Glutamatergic neuron (in vitro differentiated cells): ENCODE data around the gene MMP13. TPM values are rescaled to one million over a fixed set of nuclear protein-coding genes. Genes with fewer than 3 reads are reported as not detected.

ENCODE experiments used
- DNase-seq: peaks from one replicate; pipeline ENCODE4 v3.0.0; 2022
- H3K27ac Mint-ChIP-seq: one replicate; pipeline ENCODE4 v1.8.0; 2020; ENCODE audit warnings: mild to moderate bottlenecking, mixed read lengths, inconsistent platforms; ENCODE audit not compliant: unreplicated experiment
- H3K27me3 Mint-ChIP-seq: one replicate; pipeline ENCODE4 v1.8.0; 2020; ENCODE audit warnings: mild to moderate bottlenecking, moderate library complexity, mixed read lengths, inconsistent platforms; ENCODE audit not compliant: unreplicated experiment
- H3K36me3 Mint-ChIP-seq: one replicate; pipeline ENCODE4 v1.8.0; 2020; ENCODE audit warnings: mild to moderate bottlenecking, mixed read lengths, inconsistent platforms; ENCODE audit not compliant: unreplicated experiment
- H3K4me1 Mint-ChIP-seq: one replicate; pipeline ENCODE4 v1.8.0; 2020; ENCODE audit warnings: mild to moderate bottlenecking, low read depth, mixed read lengths, inconsistent platforms; ENCODE audit not compliant: unreplicated experiment
- H3K4me3 Mint-ChIP-seq: one replicate; pipeline ENCODE4 v1.8.0; 2020; ENCODE audit warnings: mild to moderate bottlenecking, mixed read lengths, inconsistent platforms; ENCODE audit not compliant: unreplicated experiment
- H3K9me3 Mint-ChIP-seq: one replicate; pipeline ENCODE4 v1.8.0; 2020; ENCODE audit warnings: mild to moderate bottlenecking, moderate library complexity, mixed read lengths, inconsistent platforms; ENCODE audit not compliant: unreplicated experiment
- total RNA-seq: library from RNA; stranded (reverse); fragmentation: NEBNext Ultra II Directional; extraction: Animal tissue kit (Norgen Biotek cat#: 25700); gene quantifications from one replicate; pipeline ENCODE4 v1.2.1, GENCODE V29; 2021; ENCODE audit not compliant: unreplicated experiment
- TF ChIP-seq, protein P1 (sequence below): fragments of 200-600 bp; sonication (generic); IDR thresholded peaks from one replicate; pipeline ENCODE4 v1.5.0; 2021; ENCODE audit not compliant: partially characterized antibody, unreplicated experiment

The MMP13 gene
- total RNA-seq, 1 donor from 2014 or later: not detected

DNA sequence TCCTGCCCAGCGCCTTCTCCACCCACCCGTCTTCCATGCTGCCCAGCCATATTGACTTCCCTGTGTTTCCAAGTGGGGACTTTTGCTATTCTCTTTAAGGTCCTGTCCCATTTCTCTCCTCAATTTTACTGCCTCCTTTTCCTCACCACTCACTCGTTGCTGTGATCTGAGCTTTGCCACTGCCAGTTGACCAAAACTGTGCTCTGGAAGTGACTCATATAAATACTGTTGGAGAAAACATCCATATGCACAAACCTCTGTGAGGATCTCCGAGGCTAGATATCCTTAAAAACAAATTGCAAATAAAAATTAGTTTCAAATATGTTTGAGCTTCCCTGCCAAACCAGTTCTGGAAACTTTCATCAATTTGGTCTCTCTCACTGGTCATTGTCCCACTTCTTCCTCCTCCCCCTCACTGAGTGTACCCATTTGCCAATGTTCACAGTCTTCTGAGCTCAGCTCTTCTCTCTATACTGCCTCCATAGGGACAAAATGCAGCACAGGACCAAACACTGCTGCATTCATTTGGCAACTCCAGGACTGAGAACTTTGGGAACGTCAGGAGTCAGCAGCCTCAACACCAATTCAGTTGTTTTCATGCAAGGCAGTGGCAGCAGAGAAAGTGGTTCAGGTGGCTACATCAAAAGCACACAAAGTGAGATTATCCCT, 34.0 kb upstream of the MMP13 start:
- peaks cover 2% of the 10 kb centered on the region for H3K27me3 Mint-ChIP-seq
- no peaks in the 10 kb centered on the region for H3K9me3 Mint-ChIP-seq
- H3K4me3 Mint-ChIP-seq: no peak overlapping the region
- no peak for DNase-seq
- no peaks in the 10 kb centered on the region for H3K36me3 Mint-ChIP-seq
- TF ChIP-seq, protein P1, sequence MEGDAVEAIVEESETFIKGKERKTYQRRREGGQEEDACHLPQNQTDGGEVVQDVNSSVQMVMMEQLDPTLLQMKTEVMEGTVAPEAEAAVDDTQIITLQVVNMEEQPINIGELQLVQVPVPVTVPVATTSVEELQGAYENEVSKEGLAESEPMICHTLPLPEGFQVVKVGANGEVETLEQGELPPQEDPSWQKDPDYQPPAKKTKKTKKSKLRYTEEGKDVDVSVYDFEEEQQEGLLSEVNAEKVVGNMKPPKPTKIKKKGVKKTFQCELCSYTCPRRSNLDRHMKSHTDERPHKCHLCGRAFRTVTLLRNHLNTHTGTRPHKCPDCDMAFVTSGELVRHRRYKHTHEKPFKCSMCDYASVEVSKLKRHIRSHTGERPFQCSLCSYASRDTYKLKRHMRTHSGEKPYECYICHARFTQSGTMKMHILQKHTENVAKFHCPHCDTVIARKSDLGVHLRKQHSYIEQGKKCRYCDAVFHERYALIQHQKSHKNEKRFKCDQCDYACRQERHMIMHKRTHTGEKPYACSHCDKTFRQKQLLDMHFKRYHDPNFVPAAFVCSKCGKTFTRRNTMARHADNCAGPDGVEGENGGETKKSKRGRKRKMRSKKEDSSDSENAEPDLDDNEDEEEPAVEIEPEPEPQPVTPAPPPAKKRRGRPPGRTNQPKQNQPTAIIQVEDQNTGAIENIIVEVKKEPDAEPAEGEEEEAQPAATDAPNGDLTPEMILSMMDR: no peak
- H3K27ac Mint-ChIP-seq: no peak overlapping the region
- H3K4me1 Mint-ChIP-seq: no peaks in the 10 kb centered on the region

DNA sequence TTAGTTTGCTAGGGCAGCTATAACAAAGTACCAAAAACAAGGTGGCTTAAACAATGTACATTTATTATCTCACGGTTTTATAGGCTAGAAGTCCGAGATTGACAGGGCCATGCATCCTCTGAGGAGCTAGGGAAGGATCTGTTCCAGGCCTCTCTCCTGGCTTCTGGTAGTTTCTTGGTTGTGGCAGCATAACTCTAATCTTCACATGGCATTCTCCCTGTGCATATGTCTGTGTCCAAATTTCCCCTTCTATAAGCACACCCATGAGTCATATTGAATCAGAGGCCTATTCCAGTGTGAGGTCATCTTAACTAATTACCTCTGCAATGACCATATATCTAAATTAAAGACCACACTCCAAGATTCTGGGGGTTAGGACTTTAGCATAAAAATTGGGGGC, 31.3 kb upstream of the MMP13 start:
- Mint-ChIP-seq H3K27me3 (peaks cover 2% of the 10 kb centered on the region), H3K36me3 (no peaks in the 10 kb centered on the region), H3K9me3 (no peaks in the 10 kb centered on the region), H3K4me3 (no peak overlapping the region), H3K4me1 (no peaks in the 10 kb centered on the region), H3K27ac (no peak overlapping the region)
- TF ChIP-seq, protein P1: no peak
- no peak for DNase-seq

DNA sequence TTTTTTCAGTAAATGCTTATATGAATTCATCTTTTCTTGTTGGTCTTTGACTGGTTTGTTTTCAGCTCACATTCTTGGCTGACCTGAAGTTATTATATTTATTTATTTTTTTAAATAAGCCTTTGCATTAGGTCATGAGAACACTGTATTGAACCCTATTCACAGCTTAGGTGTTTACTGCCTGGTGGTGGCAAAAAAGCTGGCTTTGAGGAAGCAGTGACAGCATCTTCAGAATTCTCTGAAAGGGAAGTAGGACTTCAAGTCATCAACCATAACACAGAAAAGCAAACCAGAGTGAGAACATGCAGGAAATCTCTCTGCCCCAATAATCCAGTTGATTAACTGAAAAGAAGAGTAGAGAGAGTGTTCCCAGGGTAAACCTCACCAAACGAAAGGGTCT, 30.3 kb upstream of the MMP13 start:
- H3K27ac Mint-ChIP-seq: no peak overlapping the region
- H3K4me3 Mint-ChIP-seq: no peak overlapping the region
- no peak for DNase-seq
- no peaks in the 10 kb centered on the region for H3K9me3 Mint-ChIP-seq
- peaks cover 2% of the 10 kb centered on the region for H3K27me3 Mint-ChIP-seq
- no peaks in the 10 kb centered on the region for H3K36me3 Mint-ChIP-seq
- H3K4me1 Mint-ChIP-seq: no peaks in the 10 kb centered on the region
- TF ChIP-seq, protein P1: no peak

DNA sequence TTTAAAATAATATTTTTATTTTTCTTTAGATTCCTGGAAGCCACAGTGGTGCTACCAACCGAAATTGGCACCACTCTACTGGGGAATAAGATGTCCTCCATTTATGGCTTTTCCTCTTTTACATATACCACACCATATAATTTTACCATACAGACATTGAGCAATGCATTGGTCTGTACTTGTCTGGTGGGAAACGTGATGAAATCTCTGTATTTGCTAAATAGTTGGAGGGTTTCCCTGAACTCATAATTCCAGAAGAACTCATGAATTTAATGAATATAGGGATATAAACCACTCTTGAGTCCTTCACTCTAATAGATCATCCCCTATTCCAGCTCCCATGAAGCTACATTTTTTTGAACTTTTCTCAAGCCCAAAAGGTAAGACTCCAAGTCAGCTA, 28.0 kb upstream of the MMP13 start:
- no peak overlapping the region for H3K27ac Mint-ChIP-seq
- peaks cover 4% of the 10 kb centered on the region for H3K27me3 Mint-ChIP-seq
- no peaks in the 10 kb centered on the region for H3K36me3 Mint-ChIP-seq
- DNase-seq: no peak
- H3K4me1 Mint-ChIP-seq: no peaks in the 10 kb centered on the region
- H3K9me3 Mint-ChIP-seq: no peaks in the 10 kb centered on the region
- no peak overlapping the region for H3K4me3 Mint-ChIP-seq
- TF ChIP-seq, protein P1: no peak

DNA sequence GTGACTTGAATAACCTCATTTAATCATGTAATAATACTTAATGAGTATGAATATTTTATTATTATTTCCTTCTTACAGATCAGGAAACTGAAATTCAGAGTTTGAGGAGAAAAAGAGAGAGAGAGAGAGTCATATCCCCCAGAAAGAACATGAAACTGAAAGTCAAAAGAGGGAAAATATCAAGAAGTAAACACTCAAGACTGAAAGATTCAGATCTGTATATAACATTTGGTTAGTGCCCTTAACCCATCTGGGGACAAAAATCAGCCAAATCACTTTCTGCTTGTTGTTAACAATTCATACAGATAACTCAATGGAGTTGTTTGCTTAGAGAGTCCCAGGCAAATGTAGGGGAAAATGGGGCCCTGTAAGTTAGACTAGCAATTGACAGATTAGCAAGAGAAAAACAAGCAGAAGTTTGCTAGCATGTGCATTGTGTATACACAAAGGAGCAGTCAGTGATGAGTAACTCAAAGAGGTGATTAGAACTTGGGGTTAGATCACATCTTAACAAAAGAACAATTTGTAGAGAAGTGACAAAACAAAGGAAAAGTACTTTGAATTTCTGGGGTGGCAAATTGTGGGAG, 25.9 kb upstream of the MMP13 start:
- H3K27me3 Mint-ChIP-seq: peaks cover 3% of the 10 kb centered on the region
- H3K4me3 Mint-ChIP-seq: no peak overlapping the region
- no peaks in the 10 kb centered on the region for H3K4me1 Mint-ChIP-seq
- H3K27ac Mint-ChIP-seq: no peak overlapping the region
- TF ChIP-seq, protein P1: no peak
- H3K36me3 Mint-ChIP-seq: no peaks in the 10 kb centered on the region
- DNase-seq: no peak
- no peaks in the 10 kb centered on the region for H3K9me3 Mint-ChIP-seq
